Muscle layer of duodenum (tissue), 2 donors: ENCODE measurements around the gene SLC4A4.

Experiments
- H3K27ac ChIP-seq: one replicate; pipeline ENCODE4 v1.7.0; 2013; ENCODE audit warnings: mild to moderate bottlenecking, low read length
- H3K27me3 ChIP-seq: one replicate; pipeline ENCODE4 v1.7.0; 2013; ENCODE audit warnings: low read depth, mild to moderate bottlenecking, control low read depth, low read length
- H3K36me3 ChIP-seq, 2 donors: one replicate each; pipeline ENCODE4 v1.7.0; 2013; ENCODE audit warnings: low read length in 2 of 2, control low read depth in 1 of 2, mild to moderate bottlenecking in 1 of 2; ENCODE audit not compliant: insufficient read depth in 2 of 2, control insufficient read depth in 1 of 2
- H3K4me1 ChIP-seq, 2 donors: one replicate each; pipeline ENCODE4 v1.7.0; 2013; ENCODE audit warnings: low read length in 2 of 2, mild to moderate bottlenecking in 2 of 2, control low read depth in 1 of 2, moderate library complexity in 1 of 2; ENCODE audit not compliant: insufficient read depth in 2 of 2, control insufficient read depth in 1 of 2
- H3K4me3 ChIP-seq, 2 donors: one replicate each; pipeline ENCODE4 v1.7.0; 2013; ENCODE audit warnings: low read length in 2 of 2, low read depth in 1 of 2, mild to moderate bottlenecking in 1 of 2
- H3K9me3 ChIP-seq, 2 donors: one replicate each; pipeline ENCODE4 v1.7.0; 2013; ENCODE audit warnings: low read length in 2 of 2, control low read depth in 1 of 2, mild to moderate bottlenecking in 1 of 2; ENCODE audit not compliant: control insufficient read depth in 1 of 2
- donor health status: healthy.

SLC4A4 gene

GRCh38 chr4:71307729-71308128, 31.1 kb upstream of the SLC4A4 start:
- no peaks in the 10 kb centered on the region for H3K27me3 ChIP-seq
- no peaks in the 10 kb centered on the region for H3K9me3 ChIP-seq
- no peaks in the 10 kb centered on the region for H3K4me1 ChIP-seq
- H3K4me3 ChIP-seq = no peak overlapping the region
- H3K36me3 ChIP-seq = no peaks in the 10 kb centered on the region
- H3K27ac ChIP-seq = no peak overlapping the region

- Histone ChIP-seq H3K4me1 (no peaks in the 10 kb centered on the region), H3K4me3 (no peak overlapping the region), H3K27me3 (no peaks in the 10 kb centered on the region), H3K27ac (no peak overlapping the region), H3K9me3 (no peaks in the 10 kb centered on the region), H3K36me3 (no peaks in the 10 kb centered on the region)
Observed at GRCh38 chr4:71322425-71322824, 16.4 kb upstream of the SLC4A4 start.

- no peak overlapping the region for H3K4me3 ChIP-seq
- no peaks in the 10 kb centered on the region for H3K36me3 ChIP-seq
- no peaks in the 10 kb centered on the region for H3K9me3 ChIP-seq
- H3K27me3 ChIP-seq = no peaks in the 10 kb centered on the region
- H3K27ac ChIP-seq = no peak overlapping the region
- H3K4me1 ChIP-seq = no peaks in the 10 kb centered on the region
Observed at GRCh38 chr4:71333368-71333767, 5.5 kb upstream of the SLC4A4 start.

- Histone ChIP-seq H3K27me3 (no peaks in the 10 kb centered on the region), H3K27ac (no peak overlapping the region), H3K4me3 (no peak overlapping the region), H3K36me3 (no peaks in the 10 kb centered on the region), H3K4me1 (no peaks in the 10 kb centered on the region), H3K9me3 (no peaks in the 10 kb centered on the region)
Observed at GRCh38 chr4:71333960-71334359, 4.9 kb upstream of the SLC4A4 start.

- H3K27me3 ChIP-seq = no peaks in the 10 kb centered on the region
- no peak overlapping the region for H3K27ac ChIP-seq
- no peaks in the 10 kb centered on the region for H3K9me3 ChIP-seq
- H3K36me3 ChIP-seq = no peaks in the 10 kb centered on the region
- H3K4me1 ChIP-seq = no peaks in the 10 kb centered on the region
- H3K4me3 ChIP-seq = no peak overlapping the region
Observed at GRCh38 chr4:71334465-71334882, 4.3 kb upstream of the SLC4A4 start.

- Histone ChIP-seq H3K36me3 (no peaks in the 10 kb centered on the region), H3K27ac (no peak overlapping the region), H3K4me1 (no peaks in the 10 kb centered on the region), H3K9me3 (no peaks in the 10 kb centered on the region), H3K27me3 (no peaks in the 10 kb centered on the region), H3K4me3 (no peak overlapping the region)
Observed at GRCh38 chr4:71343670-71344466, 5.0 kb downstream of the SLC4A4 start.

GRCh38 chr4:71346710-71347109, 7.9 kb downstream of the SLC4A4 start:
- H3K4me3 ChIP-seq = no peak overlapping the region
- H3K27me3 ChIP-seq = no peaks in the 10 kb centered on the region
- no peak overlapping the region for H3K27ac ChIP-seq
- no peaks in the 10 kb centered on the region for H3K9me3 ChIP-seq
- no peaks in the 10 kb centered on the region for H3K4me1 ChIP-seq
- no peaks in the 10 kb centered on the region for H3K36me3 ChIP-seq

GRCh38 chr4:71348586-71348985, 9.8 kb downstream of the SLC4A4 start:
- no peaks in the 10 kb centered on the region for H3K27me3 ChIP-seq
- peaks cover 0 to 3% of the 10 kb centered on the region in 2 donors for H3K36me3 ChIP-seq
- no peak overlapping the region for H3K27ac ChIP-seq
- H3K9me3 ChIP-seq = no peaks in the 10 kb centered on the region
- H3K4me3 ChIP-seq = no peak overlapping the region
- H3K4me1 ChIP-seq = no peaks in the 10 kb centered on the region

GRCh38 chr4:71355045-71355444, 16.2 kb downstream of the SLC4A4 start:
- no peaks in the 10 kb centered on the region for H3K9me3 ChIP-seq

GRCh38 chr4:71355971-71356370, 17.2 kb downstream of the SLC4A4 start:
- H3K27me3 ChIP-seq = no peaks in the 10 kb centered on the region
- H3K9me3 ChIP-seq = no peaks in the 10 kb centered on the region
- H3K36me3 ChIP-seq = peaks cover 3% of the 10 kb centered on the region in 2 donors
- H3K4me1 ChIP-seq = no peaks in the 10 kb centered on the region
- H3K27ac ChIP-seq = no peak overlapping the region
- H3K4me3 ChIP-seq = no peak overlapping the region

More at GRCh38 chr4:71355045-71355444, 16.2 kb downstream of the SLC4A4 start:
- no peaks in the 10 kb centered on the region for H3K4me1 ChIP-seq
- no peak overlapping the region for H3K4me3 ChIP-seq
- no peak overlapping the region for H3K27ac ChIP-seq
- no peaks in the 10 kb centered on the region for H3K27me3 ChIP-seq
- H3K36me3 ChIP-seq = peaks cover 3% of the 10 kb centered on the region in 2 donors

GRCh38 chr4:71356924-71357663, 18.3 kb downstream of the SLC4A4 start:
- no peak overlapping the region for H3K4me3 ChIP-seq
- H3K9me3 ChIP-seq = no peaks in the 10 kb centered on the region
- H3K36me3 ChIP-seq = peaks cover 3% of the 10 kb centered on the region in 2 donors
- no peaks in the 10 kb centered on the region for H3K27me3 ChIP-seq
- no peak overlapping the region for H3K27ac ChIP-seq
- no peaks in the 10 kb centered on the region for H3K4me1 ChIP-seq
